GM21717 (cell line): ENCODE data around the gene C15orf39.
"Not testable (repeated sequence)": the region's sequence is repeated elsewhere in the genome, so short reads cannot be mapped to it uniquely, and the experiment has no call there.

Experiments used
- ATAC-seq: cut with Tn5 transposase; IDR thresholded peaks from one replicate; pipeline ENCODE4 v1.9.1; 2021; ENCODE audit warnings: mild to moderate bottlenecking, moderate library complexity; ENCODE audit not compliant: unreplicated experiment

The C15orf39 gene

DNA sequence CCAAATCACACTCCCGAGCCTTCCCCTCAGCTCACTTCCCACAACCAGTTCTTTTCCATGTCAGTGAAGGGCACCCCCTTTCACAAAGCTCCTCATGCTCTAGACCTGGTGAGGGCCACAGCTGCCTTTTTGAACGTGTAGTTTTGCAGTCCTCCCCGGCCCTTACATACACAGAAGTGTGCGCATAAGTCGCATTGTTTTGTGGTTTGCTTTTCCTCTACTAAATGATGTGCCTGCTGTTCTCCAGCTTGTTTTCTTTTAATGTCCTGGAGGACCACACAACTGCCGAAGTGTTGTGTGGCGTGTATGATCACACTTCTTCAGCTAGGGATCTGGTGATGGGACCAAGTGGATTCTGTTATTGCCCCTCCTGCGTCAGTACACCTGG lies 7.6 kb downstream of the C15orf39 start:
- ATAC-seq = no peak

DNA sequence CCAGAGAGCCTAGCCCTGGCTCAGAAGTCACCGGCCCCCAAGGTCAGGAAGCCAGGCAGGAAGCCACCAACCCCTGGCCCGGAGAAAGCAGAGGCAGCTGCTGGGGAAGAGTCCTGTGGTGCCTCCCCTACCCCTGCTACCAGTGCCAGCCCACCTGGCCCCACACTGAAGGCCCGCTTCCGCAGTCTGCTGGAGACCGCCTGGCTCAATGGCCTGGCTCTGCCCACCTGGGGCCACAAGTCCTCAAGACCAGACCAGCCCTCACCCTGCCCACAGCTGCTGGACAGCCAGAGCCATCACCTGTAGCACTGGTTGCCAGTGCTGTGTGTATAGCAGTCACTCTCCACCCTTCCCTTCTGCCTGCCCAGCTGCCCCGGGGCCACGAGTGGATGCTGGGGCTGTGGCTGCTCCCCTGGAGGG lies 9.1 kb downstream of the C15orf39 start:
- no peak for ATAC-seq

GRCh38 chr15:75211436-75212199 lies 9.9 kb downstream of the C15orf39 start:
- ATAC-seq = no peak

GRCh38 chr15:75212200-75212858 lies 10.6 kb downstream of the C15orf39 start:
- ATAC-seq = no peak

GRCh38 chr15:75213212-75213767 lies 11.6 kb downstream of the C15orf39 start:
- no peak for ATAC-seq

GRCh38 chr15:75213768-75214221 lies 12.1 kb downstream of the C15orf39 start:
- ATAC-seq = no peak

DNA sequence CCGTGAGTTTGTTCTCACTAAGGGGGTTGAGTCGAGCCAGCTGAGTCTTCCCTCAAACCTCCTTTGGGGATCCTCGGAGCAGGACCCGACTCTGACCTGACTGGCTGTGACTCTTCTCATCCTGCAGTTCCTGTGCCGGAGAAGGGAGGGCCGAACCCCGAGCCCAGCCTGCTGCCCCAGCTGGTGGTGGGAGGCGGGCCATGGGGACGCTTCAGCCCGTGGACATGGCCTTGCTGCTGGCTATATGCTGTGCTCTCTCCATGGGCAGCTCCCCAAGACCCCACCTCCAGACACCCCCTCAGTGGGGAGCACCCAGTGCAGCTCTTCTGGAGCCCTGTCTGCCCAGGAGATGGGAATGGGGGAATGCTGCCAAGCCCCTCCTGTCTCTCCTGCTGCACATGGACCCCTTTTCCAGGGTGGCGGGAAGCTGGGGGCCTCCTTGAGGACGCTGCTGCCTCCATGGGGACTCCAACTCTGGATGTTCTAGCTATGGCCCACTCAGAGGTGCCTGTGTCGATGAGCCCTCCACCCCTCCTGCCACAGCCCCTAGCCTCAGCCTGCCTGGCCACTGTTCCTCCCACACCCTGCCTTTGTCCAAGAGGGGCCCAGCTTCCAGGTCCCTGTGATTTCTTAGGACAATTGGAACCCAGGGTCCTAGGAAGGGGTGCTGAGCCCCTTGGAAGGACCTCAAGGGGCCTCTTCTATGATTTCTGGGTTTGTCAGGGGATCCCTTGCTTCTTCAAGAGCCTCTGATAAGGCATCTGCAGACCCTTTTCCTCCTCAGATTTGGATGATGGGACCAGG lies 12.8 kb downstream of the C15orf39 start:
- no peak for ATAC-seq

DNA sequence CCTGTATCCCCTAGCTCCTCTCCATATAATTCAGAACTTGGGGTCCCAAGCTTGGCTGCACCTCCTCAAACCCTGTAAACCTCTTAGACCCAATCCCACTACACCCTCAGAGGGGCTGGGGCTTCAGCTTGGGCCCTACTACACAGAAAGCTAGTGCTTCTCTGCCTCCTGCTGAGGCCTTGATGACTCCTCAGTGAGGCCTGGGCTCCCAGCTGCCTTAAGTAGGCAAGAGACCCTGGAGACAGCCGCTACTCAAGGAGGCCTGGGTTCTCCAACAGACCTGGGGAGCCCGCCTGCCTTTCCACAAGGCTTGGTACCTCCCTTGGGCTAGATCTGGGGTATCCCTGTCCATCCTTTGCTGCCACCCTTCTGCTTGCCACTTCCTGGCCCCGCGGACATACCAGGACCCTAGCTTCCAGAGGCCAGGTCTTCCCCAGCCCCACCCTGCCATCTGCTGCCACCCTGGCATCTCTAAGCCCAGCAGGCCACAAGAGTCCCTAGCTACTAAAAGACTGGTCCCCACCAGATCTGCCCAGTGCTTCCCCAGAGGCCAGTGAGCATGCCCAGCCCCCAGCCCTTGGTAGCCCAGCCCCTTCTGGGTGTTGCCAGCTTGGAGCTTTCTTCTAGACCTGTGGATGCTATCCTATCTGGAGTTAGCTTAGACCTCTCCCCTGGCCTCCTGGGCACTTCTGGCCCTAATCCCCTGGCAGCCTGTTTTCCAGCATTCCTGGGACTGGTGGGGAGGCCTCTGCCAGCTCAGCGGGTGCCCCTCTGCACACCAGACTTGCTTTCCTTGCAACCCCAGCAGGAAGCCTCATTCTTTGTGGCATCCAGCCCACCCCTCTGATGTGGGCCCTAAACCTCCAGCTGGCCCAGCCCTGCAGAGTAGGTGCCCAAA lies 13.7 kb downstream of the C15orf39 start:
- ATAC-seq = no peak

DNA sequence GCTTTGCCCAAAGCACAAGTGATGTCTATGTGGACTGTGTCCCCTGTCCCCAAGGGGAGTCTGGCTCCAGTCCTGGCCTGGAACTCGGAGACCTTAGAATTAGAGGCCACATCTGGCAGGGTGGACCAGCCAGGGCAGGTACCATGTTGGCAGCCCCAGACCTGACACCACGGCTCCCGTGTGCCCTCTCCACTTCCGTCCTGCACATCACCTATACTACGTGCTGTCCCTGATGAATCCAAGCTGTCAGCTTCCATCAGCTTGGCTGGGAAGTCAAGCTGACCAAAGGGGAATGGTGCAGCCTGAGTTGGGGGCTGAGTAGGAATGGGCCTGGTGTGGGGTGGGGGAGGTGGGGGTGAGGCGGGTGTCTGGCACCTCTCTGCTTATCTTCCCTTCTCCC lies 15.3 kb downstream of the C15orf39 start:
- no peak for ATAC-seq

- not testable (repeated sequence) for ATAC-seq
Observed at GRCh38 chr15:75217574-75217973, 15.9 kb downstream of the C15orf39 start.

DNA sequence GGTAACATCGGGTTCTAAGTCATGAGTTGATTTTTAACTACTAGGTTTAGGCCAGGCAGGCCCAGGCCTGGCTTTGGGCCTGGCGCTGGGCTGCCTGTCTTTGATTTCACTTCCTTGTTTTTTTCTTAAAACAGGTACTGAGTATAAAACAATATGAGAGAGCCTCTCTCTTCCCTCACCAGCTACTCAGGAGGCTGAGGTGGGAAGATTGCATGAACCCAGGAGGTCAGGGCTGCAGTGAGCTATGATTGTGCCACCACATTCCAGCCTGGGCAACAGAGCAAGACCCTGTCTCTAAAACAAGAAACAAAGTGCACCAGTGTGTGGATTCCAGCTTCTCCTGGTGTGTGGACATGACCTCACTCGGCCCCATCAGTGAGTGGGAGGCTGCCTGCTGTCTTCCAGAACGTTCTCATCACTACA lies 17.8 kb downstream of the C15orf39 start:
- ATAC-seq = not testable (repeated sequence)

- no peak for ATAC-seq
Observed at GRCh38 chr15:75223688-75224087, 22.0 kb downstream of the C15orf39 start.

- ATAC-seq = no peak
Observed at GRCh38 chr15:75224281-75224680, 22.6 kb downstream of the C15orf39 start.

DNA sequence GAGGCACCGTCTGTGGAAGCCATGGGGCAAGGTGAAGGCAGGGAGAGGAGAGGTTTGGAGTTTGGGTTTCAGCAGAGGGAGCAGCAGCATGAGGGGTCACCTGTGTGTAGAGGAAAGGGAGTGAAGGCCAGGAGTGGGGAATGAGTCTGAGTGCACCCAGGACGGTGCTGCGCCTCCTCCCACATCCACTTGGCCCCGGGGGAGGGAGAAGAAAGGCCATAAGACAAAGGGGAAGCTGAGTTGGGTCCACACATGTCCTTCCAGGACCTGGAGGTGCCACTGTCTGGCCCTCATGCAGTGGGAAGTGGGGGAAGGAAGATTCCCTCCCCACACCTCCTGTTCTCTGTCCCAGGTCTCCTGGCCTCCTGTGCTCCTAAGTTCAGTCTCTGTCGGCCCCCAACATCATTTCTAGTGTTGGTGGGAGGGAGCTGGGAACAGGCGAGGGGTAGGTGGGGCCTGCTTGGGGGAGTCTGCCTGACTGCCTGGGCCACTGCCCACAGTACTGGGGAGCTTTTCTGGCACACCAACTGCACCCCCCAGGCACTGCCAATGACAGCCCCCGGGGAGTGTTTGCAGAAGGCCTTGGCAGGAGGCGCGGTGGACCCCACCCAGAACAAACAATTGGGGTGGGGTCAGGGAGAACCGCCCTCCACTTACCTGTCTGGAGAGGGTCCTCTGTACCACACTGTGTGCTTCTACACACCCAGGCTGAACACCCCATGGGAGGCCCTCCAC lies 23.6 kb downstream of the C15orf39 start:
- ATAC-seq = not testable (repeated sequence)

GRCh38 chr15:75225951-75226732 lies 24.5 kb downstream of the C15orf39 start:
- no peak for ATAC-seq

DNA sequence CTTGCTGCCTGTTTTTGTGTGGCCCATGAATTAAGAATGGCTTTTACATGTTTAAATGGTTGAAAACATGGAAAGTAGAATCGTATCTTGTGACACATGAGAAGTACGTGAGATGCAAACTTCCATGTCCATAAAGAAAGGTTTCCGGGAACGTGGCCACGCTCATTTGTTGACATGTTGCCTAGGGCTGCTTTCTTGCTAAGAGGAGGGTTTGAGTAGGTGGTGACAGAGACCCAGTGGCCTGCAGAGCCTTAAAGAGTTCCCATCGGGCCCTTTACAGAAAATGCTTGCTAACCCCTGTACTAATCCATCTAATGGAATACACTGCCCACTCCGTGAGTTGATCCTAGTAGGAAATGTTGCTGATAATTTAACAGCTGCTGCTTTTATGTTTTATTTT lies 25.4 kb downstream of the C15orf39 start:
- not testable (repeated sequence) for ATAC-seq

GRCh38 chr15:75227663-75228280 lies 26.1 kb downstream of the C15orf39 start:
- ATAC-seq = no peak

DNA sequence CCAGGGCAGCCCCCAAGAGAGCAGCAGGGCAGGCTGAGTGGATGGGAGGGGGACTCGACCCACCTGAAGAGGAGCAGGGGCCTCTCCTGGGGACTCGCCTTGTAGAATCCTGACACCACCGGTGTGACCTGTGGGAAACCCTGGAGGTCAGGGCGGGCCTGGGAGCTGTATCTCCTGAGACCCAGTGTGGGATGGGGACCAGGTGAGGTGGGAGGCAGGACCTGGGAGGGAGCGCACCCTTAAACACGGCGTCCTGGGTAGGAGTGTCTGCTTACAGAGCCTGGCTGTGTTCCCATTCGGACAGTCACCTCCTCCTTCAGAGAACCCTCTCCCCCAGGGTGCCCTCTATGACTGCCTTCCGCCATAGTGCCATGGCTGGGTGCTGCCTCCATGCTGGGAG lies 27.1 kb downstream of the C15orf39 start:
- no peak for ATAC-seq
